Astrocyte (in vitro differentiated cells and primary cell): Measurements from ENCODE around the gene LMF1. TPM values are rescaled to one million over a fixed set of nuclear protein-coding genes. Genes with fewer than 3 reads are reported as not detected.

ENCODE experiments used
- DNase-seq: peaks from one replicate; pipeline ENCODE4 v3.0.0-alpha.2; 2010; ENCODE audit warnings: low read depth
- FAIRE-seq: peaks from 2 replicates; lab custom pipeline; 2011; peaks lifted over from hg19 to GRCh38; lab: Jason Lieb, UNC
- H2AFZ ChIP-seq: 2 replicates; pipeline ENCODE4 v1.6.0; 2012; ENCODE audit warnings: low read depth, low read length, inconsistent platforms
- H3K27ac ChIP-seq: 2 replicates; pipeline ENCODE4 v1.5.1; 2011; ENCODE audit warnings: low read depth, low read length, inconsistent platforms
- H3K27me3 ChIP-seq: 2 replicates; pipeline ENCODE4 v1.6.0; 2011; ENCODE audit warnings: low read length, inconsistent platforms; ENCODE audit not compliant: insufficient read depth
- H3K36me3 ChIP-seq: 2 replicates; pipeline ENCODE4 v1.5.1; 2011; ENCODE audit warnings: low read length, inconsistent platforms; ENCODE audit not compliant: insufficient read depth
- H3K4me1 ChIP-seq: 2 replicates; pipeline ENCODE4 v1.5.1; 2011; ENCODE audit warnings: low read length, inconsistent platforms; ENCODE audit not compliant: insufficient read depth
- H3K4me2 ChIP-seq: 2 replicates; pipeline ENCODE4 v1.6.0; 2012; ENCODE audit warnings: low read length, inconsistent platforms
- H3K4me3 ChIP-seq: 2 replicates; pipeline ENCODE4 v1.5.1; 2011; ENCODE audit warnings: low read depth, mild to moderate bottlenecking, low read length, inconsistent platforms; ENCODE audit not compliant: insufficient read depth
- H3K79me2 ChIP-seq: 2 replicates; pipeline ENCODE4 v1.6.0; 2012; ENCODE audit warnings: mild to moderate bottlenecking, low read length, inconsistent platforms; ENCODE audit not compliant: insufficient read depth
- H3K9ac ChIP-seq: 2 replicates; pipeline ENCODE4 v1.6.0; 2012; ENCODE audit warnings: mild to moderate bottlenecking, low read length, inconsistent platforms
- H3K9me3 ChIP-seq: 2 replicates; pipeline ENCODE4 v1.5.1; 2012; ENCODE audit warnings: low read depth, mild to moderate bottlenecking, low read length, inconsistent platforms; ENCODE audit not compliant: insufficient read depth
- H4K20me1 ChIP-seq: 2 replicates; pipeline ENCODE4 v1.6.0; 2012; ENCODE audit warnings: low read length, inconsistent platforms; ENCODE audit not compliant: insufficient read depth
- H3K27ac Mint-ChIP-seq: one replicate; pipeline ENCODE4 v1.8.0; 2021; ENCODE audit warnings: mild to moderate bottlenecking, mixed read lengths; ENCODE audit not compliant: unreplicated experiment
- H3K27me3 Mint-ChIP-seq: one replicate; pipeline ENCODE4 v1.8.0; 2021; ENCODE audit warnings: low read depth, mixed read lengths; ENCODE audit not compliant: unreplicated experiment
- H3K36me3 Mint-ChIP-seq: one replicate; pipeline ENCODE4 v1.8.0; 2021; ENCODE audit warnings: low read depth, mixed read lengths; ENCODE audit not compliant: unreplicated experiment
- H3K4me1 Mint-ChIP-seq: one replicate; pipeline ENCODE4 v1.8.0; 2021; ENCODE audit warnings: low read depth, mixed read lengths; ENCODE audit not compliant: unreplicated experiment
- H3K4me3 Mint-ChIP-seq: one replicate; pipeline ENCODE4 v1.8.0; 2021; ENCODE audit warnings: mild to moderate bottlenecking, moderate library complexity, mixed read lengths; ENCODE audit not compliant: unreplicated experiment
- H3K9me3 Mint-ChIP-seq: one replicate; pipeline ENCODE4 v1.8.0; 2021; ENCODE audit warnings: mild to moderate bottlenecking, mixed read lengths; ENCODE audit not compliant: unreplicated experiment
- CTCF ChIP-seq: IDR thresholded peaks from 2 replicates; pipeline ENCODE4 v1.5.1; 2011; ENCODE audit warnings: low read depth, mild to moderate bottlenecking, inconsistent platforms, low read length, moderate library complexity; ENCODE audit not compliant: insufficient read depth
- EZH2 ChIP-seq: IDR thresholded peaks from 2 replicates; pipeline ENCODE4 v1.6.1; 2012; ENCODE audit warnings: mild to moderate bottlenecking, low read length, inconsistent platforms; ENCODE audit not compliant: insufficient read depth
- total RNA-seq: library from RNA; stranded (reverse); gene quantifications from 2 replicates; pipeline ENCODE4 v1.2.1, GENCODE V29; 2021

The LMF1 gene
- total RNA-seq, 1 donor from 2014 or later: 12.6 TPM

- Histone ChIP-seq H3K9me3 (peaks cover 4% of the 10 kb centered on the region), H3K9ac (no peak overlapping the region), H3K4me3 (no peak overlapping the region), H3K27me3 (peaks cover 18% of the 10 kb centered on the region), H4K20me1 (no peaks in the 10 kb centered on the region), H3K27ac (no peak overlapping the region), H3K4me2 (peak overlapping the region; percentile 72), H3K4me1 (peaks cover 11% of the 10 kb centered on the region), H2AFZ (no peak overlapping the region), H3K36me3 (no peaks in the 10 kb centered on the region), H3K79me2 (no peaks in the 10 kb centered on the region)
- no peak overlapping the region for H3K4me3 Mint-ChIP-seq
- H3K9me3 Mint-ChIP-seq: peaks cover 6% of the 10 kb centered on the region
- H3K27ac Mint-ChIP-seq: no peak overlapping the region
- peaks cover 5% of the 10 kb centered on the region for H3K36me3 Mint-ChIP-seq
- H3K27me3 Mint-ChIP-seq: peaks cover 3% of the 10 kb centered on the region
- DNase-seq (no peak), FAIRE-seq (no peak)
- peaks cover 5% of the 10 kb centered on the region for H3K4me1 Mint-ChIP-seq
- TF ChIP-seq EZH2 (no peak), CTCF (no peak)
These were observed 156.8 kb downstream of the LMF1 start for GRCh38 chr16:813916-814412.

GRCh38 chr16:813204-813915 lies 157.4 kb downstream of the LMF1 start:
- Histone ChIP-seq H3K27me3 (peaks cover 15% of the 10 kb centered on the region), H3K27ac (no peak overlapping the region), H3K79me2 (no peaks in the 10 kb centered on the region), H4K20me1 (no peaks in the 10 kb centered on the region), H3K4me2 (peak overlapping the region; percentile 72), H3K36me3 (no peaks in the 10 kb centered on the region), H3K4me1 (peaks cover 11% of the 10 kb centered on the region), H3K4me3 (no peak overlapping the region), H3K9ac (no peak overlapping the region), H2AFZ (peak overlapping the region; percentile 52), H3K9me3 (no peaks in the 10 kb centered on the region)
- no peak for DNase-seq
- TF ChIP-seq EZH2: peak; percentile 69
- peak; percentile 13 for TF ChIP-seq CTCF
- H3K36me3 Mint-ChIP-seq: peaks cover 8% of the 10 kb centered on the region
- H3K9me3 Mint-ChIP-seq: peaks cover 10% of the 10 kb centered on the region
- peaks cover 3% of the 10 kb centered on the region for H3K27me3 Mint-ChIP-seq
- no peak for FAIRE-seq
- H3K4me1 Mint-ChIP-seq: peaks cover 7% of the 10 kb centered on the region
- no peak overlapping the region for H3K27ac Mint-ChIP-seq
- peak overlapping the region; percentile 64 for H3K4me3 Mint-ChIP-seq

GRCh38 chr16:808085-808386 lies 162.7 kb downstream of the LMF1 start:
- peaks cover 3% of the 10 kb centered on the region for H3K27me3 Mint-ChIP-seq

More at GRCh38 chr16:808085-808386, 162.7 kb downstream of the LMF1 start:
- peak overlapping the region; percentile 95 for H3K4me3 Mint-ChIP-seq
- Histone ChIP-seq H3K27me3 (peaks cover 5% of the 10 kb centered on the region), H3K4me1 (peaks cover 4% of the 10 kb centered on the region), H3K4me2 (peak overlapping the region; percentile 88), H3K79me2 (no peaks in the 10 kb centered on the region), H4K20me1 (no peaks in the 10 kb centered on the region), H3K4me3 (peak overlapping the region; percentile 83), H3K36me3 (no peaks in the 10 kb centered on the region), H3K9me3 (no peaks in the 10 kb centered on the region), H3K27ac (no peak overlapping the region), H3K9ac (peak overlapping the region; percentile 91), H2AFZ (peak overlapping the region; percentile 85)
- TF ChIP-seq CTCF (no peak), EZH2 (no peak)
- peak overlapping the region; percentile 94 for H3K27ac Mint-ChIP-seq
- H3K9me3 Mint-ChIP-seq: peaks cover 10% of the 10 kb centered on the region
- peaks cover 8% of the 10 kb centered on the region for H3K36me3 Mint-ChIP-seq
- no peak for DNase-seq
- H3K4me1 Mint-ChIP-seq: peaks cover 4% of the 10 kb centered on the region
- FAIRE-seq: no peak
